Left renal pelvis (tissue), 4 donors: ENCODE data around the gene RAB9B. TPM values are rescaled to one million over a fixed set of nuclear protein-coding genes. Genes with fewer than 3 reads are reported as not detected.
"Not testable (repeated sequence)": the region's sequence is repeated elsewhere in the genome, so short reads cannot be mapped to it uniquely, and the experiment has no call there.

Experiments used
- DNase-seq, 4 donors: peaks; one replicate each; pipeline ENCODE4 v3.0.0-alpha.2; 2013; ENCODE audit warnings: low read depth in 4 of 4, low spot score in 3 of 4
- polyA plus RNA-seq, 4 donors: library from polyadenylated mRNA; unstranded; fragments of 120-200 nt; gene quantifications; one replicate each; pipeline ENCODE4 v1.2.1, GENCODE V29; 2013; ENCODE audit not compliant: insufficient read length in 4 of 4

The RAB9B gene
- polyA plus RNA-seq, 4 donors, result 2.7 to 4.1 (median 3.2) TPM

- DNase-seq, result not testable (repeated sequence)
Observed at GRCh38 chrX:103817101-103817500, 15.0 kb downstream of the RAB9B start.

DNA sequence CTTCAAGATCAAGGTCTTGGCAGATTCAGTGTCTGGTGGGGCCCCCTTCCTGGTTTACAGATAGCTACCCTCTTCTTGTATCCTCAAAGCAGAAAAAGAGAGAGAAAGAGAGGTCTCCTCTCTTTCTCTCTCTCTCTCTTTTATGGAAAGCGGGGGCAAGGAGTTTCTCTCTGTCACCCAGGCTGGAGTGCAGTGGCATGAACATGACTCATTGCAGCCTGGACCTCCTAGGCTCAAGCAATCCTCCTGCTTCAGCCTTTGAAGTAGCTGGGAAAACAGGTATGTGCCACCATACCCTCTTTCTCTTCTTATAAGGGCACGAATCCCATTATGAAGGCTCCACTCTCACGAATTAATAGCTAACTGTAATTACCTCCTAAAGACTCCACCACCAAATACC, 20.2 kb downstream of the RAB9B start:
- DNase-seq, result no peak

DNA sequence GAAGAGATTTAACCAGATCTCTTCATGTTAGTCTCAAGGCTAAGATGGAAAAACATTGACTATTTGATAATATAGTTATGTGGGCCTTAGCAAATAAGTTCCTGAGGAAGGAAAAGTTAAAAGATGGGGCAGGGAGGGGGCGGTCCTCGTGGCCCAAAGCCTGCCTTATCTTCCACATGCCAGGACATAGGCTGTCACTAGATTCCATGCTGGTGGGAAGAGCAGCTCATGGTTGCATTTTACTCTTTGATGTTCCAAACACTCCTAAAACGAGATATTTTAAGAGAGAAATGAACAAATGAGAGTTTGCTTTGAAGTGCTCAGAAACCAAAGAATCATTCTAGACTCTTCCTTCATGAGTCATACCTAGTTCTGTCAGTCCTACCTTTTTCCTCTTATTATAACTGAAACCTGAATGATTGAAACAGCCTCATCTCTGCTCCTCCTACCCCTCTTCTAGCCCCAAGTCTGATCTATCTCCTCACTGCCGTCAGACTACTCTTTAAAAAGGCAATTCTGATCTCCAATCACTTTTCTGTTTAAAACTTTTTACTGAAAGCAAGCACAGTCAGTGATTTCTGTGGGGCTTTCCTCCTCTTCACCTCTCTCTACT, 25.1 kb downstream of the RAB9B start:
- no peak for DNase-seq

DNA sequence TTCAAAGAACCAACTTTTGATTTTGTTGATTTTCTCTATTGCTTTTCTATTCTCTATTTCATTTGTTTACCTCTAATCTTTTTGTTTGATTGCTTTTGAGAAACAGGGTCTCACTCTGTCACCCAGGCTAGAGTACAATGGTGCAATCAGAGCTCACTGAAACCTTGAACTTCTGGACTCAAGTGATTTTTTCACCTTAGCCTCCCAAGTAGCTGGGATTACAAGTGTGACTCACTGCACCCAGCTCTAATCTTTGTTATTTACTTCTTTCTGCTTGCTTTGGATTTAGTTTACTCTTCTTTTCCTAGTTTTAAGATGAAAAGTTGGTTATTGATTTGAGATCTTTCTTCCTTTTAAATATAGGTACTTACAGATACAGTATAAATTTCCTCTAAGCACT, 26.2 kb downstream of the RAB9B start:
- DNase-seq, result no peak

DNA sequence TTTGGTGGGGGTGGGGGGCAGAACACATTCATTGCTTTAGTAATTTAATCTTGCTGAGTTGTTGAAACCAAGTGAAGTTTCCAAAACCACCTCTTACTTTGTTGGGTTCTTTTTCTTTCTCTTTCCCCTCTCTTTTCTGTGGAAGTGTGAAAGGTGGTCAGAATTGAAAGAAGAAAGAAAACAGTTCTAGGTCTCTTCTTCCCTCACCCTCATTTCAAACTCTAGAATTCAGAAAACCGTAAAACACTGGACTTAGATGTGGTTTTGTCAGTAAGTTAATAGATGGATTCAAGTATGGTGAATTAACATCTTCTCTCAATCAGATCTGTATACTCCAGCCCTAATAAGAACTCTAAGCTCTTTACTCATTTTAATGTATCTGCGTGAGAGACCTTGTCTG, 31.7 kb downstream of the RAB9B start:
- no peak for DNase-seq

- DNase-seq, result no peak
Observed at GRCh38 chrX:103797691-103798090, 34.4 kb downstream of the RAB9B start.

DNA sequence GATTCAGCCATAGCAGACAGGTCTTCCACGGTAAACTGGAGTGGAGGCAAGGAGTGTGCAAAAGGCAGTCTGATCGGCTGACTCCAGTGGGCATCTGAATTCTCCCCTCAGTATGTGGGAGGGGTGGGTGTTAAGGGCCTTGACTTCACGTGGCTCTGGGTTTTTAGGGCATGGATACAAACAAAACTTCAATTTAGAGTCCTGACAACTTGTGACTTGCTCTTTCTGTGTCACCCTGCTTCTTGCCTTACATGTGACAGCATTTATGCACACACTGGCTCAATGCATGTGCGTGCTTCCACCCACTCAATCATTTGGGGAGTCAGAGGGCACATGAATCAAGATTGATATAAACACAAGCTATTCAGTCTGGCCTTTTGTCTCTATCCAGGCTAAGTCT, 37.9 kb downstream of the RAB9B start:
- no peak for DNase-seq

- DNase-seq, result no peak
Observed at GRCh38 chrX:103793545-103793940, 38.5 kb downstream of the RAB9B start.

DNA sequence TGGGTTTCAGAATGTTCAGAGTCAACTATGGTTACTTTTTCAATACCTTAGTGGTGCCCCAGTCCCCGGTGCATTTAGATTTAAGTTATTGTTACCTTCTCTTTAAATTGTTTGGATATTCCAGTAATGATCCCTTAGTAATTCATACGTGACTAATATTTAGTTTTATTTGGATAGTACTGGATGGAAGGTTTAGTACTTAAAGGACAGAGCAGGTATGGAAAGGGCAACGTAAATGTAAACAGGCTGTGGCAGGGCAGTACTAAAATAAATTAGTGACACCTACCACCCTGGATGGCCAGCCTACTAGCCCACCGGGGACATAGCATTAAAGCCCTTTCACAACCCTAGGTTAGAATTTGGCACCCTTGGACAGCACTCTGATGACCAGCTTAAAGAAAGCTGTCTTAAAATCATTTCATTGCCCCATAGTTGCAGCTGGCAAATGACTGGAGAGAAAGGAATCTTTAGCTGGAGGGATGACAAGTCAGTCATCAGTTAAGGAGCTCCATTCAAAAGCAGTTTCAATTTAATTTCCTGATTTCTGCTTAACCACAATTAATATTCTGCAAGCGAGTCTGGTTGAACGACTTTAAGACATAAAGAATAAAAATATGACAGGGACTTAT, 39.0 kb downstream of the RAB9B start:
- DNase-seq, result no peak

- no peak for DNase-seq
Observed at GRCh38 chrX:103791826-103792485, 40.1 kb downstream of the RAB9B start.

GRCh38 chrX:103791228-103791627, 40.8 kb downstream of the RAB9B start:
- no peak for DNase-seq

- no peak for DNase-seq
Observed at GRCh38 chrX:103789004-103789403, 43.1 kb downstream of the RAB9B start.

DNA sequence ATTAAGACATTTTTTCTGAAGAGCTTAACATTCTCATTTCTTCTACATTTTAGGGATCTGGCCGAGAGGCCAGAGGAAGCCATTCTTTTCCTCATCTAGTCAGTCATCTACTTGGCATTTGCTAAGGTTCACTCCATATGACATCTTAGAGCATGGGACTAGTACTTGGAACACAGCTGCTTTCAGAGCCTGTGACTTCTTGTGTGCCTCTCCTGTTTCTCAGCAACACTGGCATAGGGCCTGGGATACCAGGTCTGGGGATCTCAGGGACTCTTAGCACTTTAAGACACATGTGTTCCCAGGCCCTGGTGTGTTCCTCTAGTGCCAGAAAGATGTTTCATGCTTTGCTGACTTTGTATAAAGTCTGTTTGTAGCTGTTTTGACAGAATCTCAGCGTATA, 48.1 kb downstream of the RAB9B start:
- no peak for DNase-seq

DNA sequence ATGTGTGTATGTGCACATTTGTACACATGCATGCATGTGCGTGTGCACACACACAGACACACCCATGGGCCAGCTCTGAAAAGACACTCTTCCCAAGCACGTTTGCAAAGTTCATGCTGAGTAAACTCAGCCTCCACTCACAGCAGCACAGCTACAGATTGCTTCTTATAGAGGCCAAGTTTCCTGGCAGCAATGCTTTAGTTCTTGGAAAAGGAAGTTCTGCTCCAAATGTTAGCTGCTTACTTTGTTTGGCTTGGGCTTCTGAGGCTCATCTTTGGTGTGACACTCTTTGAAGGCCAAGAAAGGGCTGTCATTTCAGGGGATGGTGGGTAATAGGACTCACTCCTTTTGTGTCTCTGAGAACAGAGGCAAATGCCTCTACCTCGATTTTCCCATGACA, 48.9 kb downstream of the RAB9B start:
- no peak for DNase-seq

DNA sequence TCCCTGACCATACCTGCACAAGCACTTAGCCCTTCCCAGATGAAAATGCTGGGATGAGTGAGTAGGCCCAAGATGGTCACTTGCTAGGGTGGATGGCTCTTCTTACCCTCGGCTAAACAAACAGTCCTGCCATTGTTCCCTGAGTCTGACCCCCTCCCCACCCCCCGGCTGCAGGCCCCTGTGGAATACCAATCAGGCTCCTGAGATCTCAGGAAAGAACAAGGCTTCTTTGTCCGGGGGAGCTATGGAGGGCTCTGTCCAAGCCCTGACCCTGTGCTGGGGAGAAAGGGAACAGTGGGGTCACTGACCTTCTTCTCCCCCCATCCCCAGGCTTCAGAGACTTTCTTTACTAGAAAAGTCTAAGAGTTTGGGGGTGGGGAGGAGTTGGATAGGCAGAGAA, 49.4 kb downstream of the RAB9B start:
- DNase-seq, result no peak

GRCh38 chrX:103781706-103782105, 50.4 kb downstream of the RAB9B start:
- no peak for DNase-seq

DNA sequence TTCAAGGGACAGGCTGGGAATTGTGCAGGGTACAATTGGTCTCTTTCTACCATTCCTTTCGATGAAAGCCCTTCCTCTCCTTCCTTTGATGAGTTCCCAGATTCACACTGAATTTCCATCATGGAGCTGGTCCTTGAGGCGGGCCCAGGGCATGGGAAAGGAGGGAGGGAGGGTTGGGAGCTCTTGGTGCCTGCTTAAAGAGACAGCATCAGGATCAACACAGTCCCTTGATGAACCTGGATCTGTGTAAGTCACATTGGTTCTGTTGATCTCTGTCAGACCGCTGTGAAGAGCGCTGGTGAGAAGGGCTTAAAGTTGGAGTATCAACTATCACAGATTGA, 51.0 kb downstream of the RAB9B start:
- no peak for DNase-seq

DNA sequence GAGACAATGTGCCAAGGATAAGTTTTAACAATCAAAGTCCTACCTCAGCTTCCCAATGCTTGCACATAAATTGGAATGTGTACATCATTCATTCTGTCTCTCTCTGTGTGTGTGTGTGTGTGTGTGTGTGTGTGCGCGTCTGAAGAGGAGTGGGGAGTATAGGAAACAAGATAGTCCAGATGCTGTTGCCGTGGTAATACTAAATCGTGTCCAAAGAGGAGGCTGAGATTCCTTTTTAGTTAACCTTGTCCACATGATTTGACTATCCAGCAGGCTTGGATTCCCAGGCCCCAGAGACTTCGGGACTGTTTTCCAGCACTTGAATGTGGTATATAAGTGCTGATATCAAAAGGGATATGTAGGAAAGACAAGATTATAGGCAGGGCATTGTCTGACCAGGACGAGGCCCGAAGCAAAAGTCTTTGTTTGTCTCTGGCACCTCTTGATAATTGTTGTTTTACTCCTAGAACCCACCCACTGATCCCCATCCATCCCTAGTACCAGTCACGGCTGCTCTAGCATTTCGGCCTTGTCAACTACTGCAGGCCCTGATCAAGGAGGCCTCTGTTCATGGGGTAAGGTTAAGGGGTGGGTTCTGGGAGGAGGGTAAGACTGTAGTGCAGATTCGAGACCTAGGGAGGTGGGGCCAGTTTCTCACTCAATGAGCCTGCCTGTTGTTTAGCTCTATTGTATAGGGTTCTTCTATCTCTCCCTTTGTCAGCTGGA, 51.6 kb downstream of the RAB9B start:
- DNase-seq, result no peak

DNA sequence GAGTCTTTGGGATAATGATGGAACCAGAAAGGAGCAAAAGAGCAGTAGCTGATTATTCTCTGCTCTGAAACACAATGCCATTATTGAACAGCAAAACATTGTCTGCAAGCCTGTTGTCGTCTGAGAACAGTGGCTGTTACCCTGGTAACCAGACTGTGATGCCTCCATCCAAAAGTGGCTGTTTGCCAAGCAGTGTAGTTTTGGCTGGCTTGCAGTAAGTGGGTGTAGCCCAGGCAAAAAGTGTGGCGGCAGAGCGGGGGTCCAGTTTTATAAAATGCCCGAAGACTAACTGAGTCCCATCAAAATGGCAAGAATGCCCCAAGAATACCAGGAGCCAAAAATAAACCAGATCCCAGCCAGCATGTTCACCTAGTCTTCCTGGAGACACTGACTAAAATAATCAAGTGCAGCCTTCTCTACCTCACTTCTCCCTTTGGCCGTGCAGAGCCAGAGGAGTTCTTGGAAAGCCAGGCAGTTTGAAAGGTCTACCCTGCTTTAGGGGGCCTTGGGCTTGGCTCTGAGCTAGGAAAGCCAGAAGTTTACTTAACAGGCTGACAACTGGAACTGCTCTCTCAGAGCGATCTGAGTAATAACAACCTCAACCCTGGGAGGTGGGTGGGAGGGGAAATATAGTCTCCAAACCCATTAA, 52.8 kb downstream of the RAB9B start:
- DNase-seq, result no peak

DNA sequence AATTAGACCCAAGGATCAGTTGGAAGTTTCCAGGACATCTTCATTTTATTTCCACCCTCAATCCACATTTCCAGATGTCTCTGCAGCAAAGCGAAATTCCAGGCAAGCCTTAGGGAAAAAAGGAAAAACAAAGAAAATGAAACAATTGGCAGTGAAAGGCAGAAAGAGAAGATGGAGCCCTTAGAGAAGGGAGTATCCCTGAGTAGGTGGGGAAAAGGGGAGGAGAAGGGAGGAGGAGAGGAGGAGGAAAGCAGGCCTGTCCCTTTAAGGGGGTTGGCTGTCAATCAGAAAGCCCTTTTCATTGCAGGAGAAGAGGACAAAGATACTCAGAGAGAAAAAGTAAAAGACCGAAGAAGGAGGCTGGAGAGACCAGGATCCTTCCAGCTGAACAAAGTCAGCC, 55.5 kb downstream of the RAB9B start, which contains the start of gene PLP1:
PLP1 (plus strand) TSS at position 295 of the 400 bp plus-strand sequence. CDS start 156 bp downstream, outside the sequence.
- DNase-seq, result no peak

DNA sequence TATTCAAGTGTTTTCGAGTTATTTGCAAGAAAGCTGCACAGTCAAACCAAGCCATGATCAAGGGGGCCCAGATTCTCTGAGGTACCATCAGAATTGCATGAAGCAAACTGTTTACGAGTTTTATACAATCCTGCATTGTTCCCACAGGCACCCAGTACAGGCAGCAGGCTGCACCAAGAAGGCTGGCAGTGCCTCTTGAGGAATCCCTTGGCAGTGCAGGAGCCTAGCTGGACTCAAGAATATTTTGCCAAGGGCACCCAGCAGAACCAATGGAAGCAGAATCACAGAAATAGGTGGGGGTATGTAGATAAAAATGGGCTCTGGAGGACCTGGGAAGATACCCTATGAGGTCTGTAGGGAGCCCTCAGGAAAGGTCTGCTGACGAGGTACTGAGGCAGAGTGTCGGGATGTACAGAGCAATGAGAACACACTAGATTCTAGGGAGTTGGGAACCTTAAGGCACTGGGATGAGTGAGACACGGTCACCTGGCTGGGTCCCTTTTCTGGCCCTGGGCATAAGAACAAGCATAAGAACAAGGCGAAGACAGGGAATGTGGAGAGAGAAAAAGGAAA, 57.9 kb downstream of the RAB9B start:
- DNase-seq, result no peak
